ENCODE data around the gene SLC7A6.

The SLC7A6 gene

GRCh38 chr16:68223072-68223471 lies 41.3 kb upstream of the SLC7A6 start:
- H3K9ac ChIP-seq (ENCODE audit: low read length), result no peak overlapping the region
- no peaks in the 10 kb centered on the region for H3K79me2 ChIP-seq (ENCODE audit: insufficient read depth, low read length)
- no peaks in the 10 kb centered on the region for H3K9me3 ChIP-seq (ENCODE audit: low read length)
- peaks cover 9% of the 10 kb centered on the region; the same call in 1 of the 2 replicates for H3K36me3 ChIP-seq (ENCODE audit: insufficient read depth, low read length)
- no peak overlapping the region for H3K4me3 ChIP-seq (ENCODE audit: low read depth, low read length, poor library complexity, severe bottlenecking)
- H4K20me1 ChIP-seq (ENCODE audit: insufficient read depth, low read length), result no peaks in the 10 kb centered on the region
- no peaks in the 10 kb centered on the region for H3K9me2 ChIP-seq (ENCODE audit: low read depth, low read length)
- no peaks in the 10 kb centered on the region for H3F3A ChIP-seq (ENCODE audit: insufficient read depth, low read length)
- peaks cover 13% of the 10 kb centered on the region for H3K4me1 ChIP-seq (ENCODE audit: insufficient read depth, low read length, severe bottlenecking)
- no peak overlapping the region for H3K27ac ChIP-seq (ENCODE audit: low read depth, low read length, poor library complexity, severe bottlenecking)
- H3K27me3 ChIP-seq (ENCODE audit: insufficient read depth, low read length), result no peaks in the 10 kb centered on the region
- no peak overlapping the region for H3K4me2 ChIP-seq (ENCODE audit: low read length)
- TF ChIP-seq CTCF (IDR thresholded peaks at IDR 0.05; ENCODE audit: low read length) (no peak), EZH2 (IDR thresholded peaks at IDR 0.05; ENCODE audit: borderline replicate concordance, low read length) (no peak)
- no peak overlapping the region for H2AFZ ChIP-seq (ENCODE audit: low read length)

GRCh38 chr16:68226116-68226515 lies 38.2 kb upstream of the SLC7A6 start:
- H3F3A ChIP-seq (ENCODE audit: insufficient read depth, low read length), result no peaks in the 10 kb centered on the region
- H2AFZ ChIP-seq (ENCODE audit: low read length), result no peak overlapping the region
- no peak overlapping the region for H3K4me3 ChIP-seq (ENCODE audit: low read depth, low read length, poor library complexity, severe bottlenecking)
- H3K9me3 ChIP-seq (ENCODE audit: low read length), result no peaks in the 10 kb centered on the region
- no peak overlapping the region for H3K27ac ChIP-seq (ENCODE audit: low read depth, low read length, poor library complexity, severe bottlenecking)
- peaks cover 23% of the 10 kb centered on the region for H3K4me1 ChIP-seq (ENCODE audit: insufficient read depth, low read length, severe bottlenecking)
- H3K79me2 ChIP-seq (ENCODE audit: insufficient read depth, low read length), result no peaks in the 10 kb centered on the region
- no peak overlapping the region for H3K9ac ChIP-seq (ENCODE audit: low read length)
- H3K4me2 ChIP-seq (ENCODE audit: low read length), result no peak overlapping the region
- H4K20me1 ChIP-seq (ENCODE audit: insufficient read depth, low read length), result no peaks in the 10 kb centered on the region
- H3K9me2 ChIP-seq (ENCODE audit: low read depth, low read length), result no peaks in the 10 kb centered on the region
- H3K36me3 ChIP-seq (ENCODE audit: insufficient read depth, low read length), result peaks cover 32% of the 10 kb centered on the region; the same call in 1 of the 2 replicates
- no peaks in the 10 kb centered on the region for H3K27me3 ChIP-seq (ENCODE audit: insufficient read depth, low read length)
- TF ChIP-seq EZH2 (IDR thresholded peaks at IDR 0.05; ENCODE audit: borderline replicate concordance, low read length), result no peak
- no peak for TF ChIP-seq CTCF (IDR thresholded peaks at IDR 0.05; ENCODE audit: low read length)

- Histone ChIP-seq H3K9me2 (ENCODE audit: low read depth, low read length) (no peaks in the 10 kb centered on the region), H3K4me3 (ENCODE audit: low read depth, low read length, poor library complexity, severe bottlenecking) (no peak overlapping the region), H3K79me2 (ENCODE audit: insufficient read depth, low read length) (no peaks in the 10 kb centered on the region), H4K20me1 (ENCODE audit: insufficient read depth, low read length) (no peaks in the 10 kb centered on the region), H3K36me3 (ENCODE audit: insufficient read depth, low read length) (peaks cover 39% of the 10 kb centered on the region; the same call in 1 of the 2 replicates), H3F3A (ENCODE audit: insufficient read depth, low read length) (no peaks in the 10 kb centered on the region), H2AFZ (ENCODE audit: low read length) (no peak overlapping the region), H3K4me1 (ENCODE audit: insufficient read depth, low read length, severe bottlenecking) (peaks cover 23% of the 10 kb centered on the region), H3K27me3 (ENCODE audit: insufficient read depth, low read length) (no peaks in the 10 kb centered on the region), H3K9me3 (ENCODE audit: low read length) (no peaks in the 10 kb centered on the region), H3K9ac (ENCODE audit: low read length) (peak overlapping the region; percentile 17; the same call in 1 of the 2 replicates), H3K4me2 (ENCODE audit: low read length) (peak overlapping the region; percentile 12; the same call in 1 of the 2 replicates), H3K27ac (ENCODE audit: low read depth, low read length, poor library complexity, severe bottlenecking) (peak overlapping the region; percentile 69)
- TF ChIP-seq CTCF (IDR thresholded peaks at IDR 0.05; ENCODE audit: low read length) (no peak), EZH2 (IDR thresholded peaks at IDR 0.05; ENCODE audit: borderline replicate concordance, low read length) (no peak)
Observed at GRCh38 chr16:68227183-68227793, 37.0 kb upstream of the SLC7A6 start.

Measured in OCI-LY1 (cell line).